ENCODE data around the gene ADCK2. TPM values are rescaled to one million over a fixed set of nuclear protein-coding genes. Genes with fewer than 3 reads are reported as not detected.
"Not testable (repeated sequence)": the region's sequence is repeated elsewhere in the genome, so short reads cannot be mapped to it uniquely, and the experiment has no call there.

The ADCK2 gene
- total RNA-seq, 1 donor from 2014 or later, result 16.0 TPM

- peak; percentile 24 for DNase-seq (ENCODE audit: low read depth)
These were observed 473 bp downstream of the ADCK2 start for GRCh38 chr7:140673063-140673773.

DNA sequence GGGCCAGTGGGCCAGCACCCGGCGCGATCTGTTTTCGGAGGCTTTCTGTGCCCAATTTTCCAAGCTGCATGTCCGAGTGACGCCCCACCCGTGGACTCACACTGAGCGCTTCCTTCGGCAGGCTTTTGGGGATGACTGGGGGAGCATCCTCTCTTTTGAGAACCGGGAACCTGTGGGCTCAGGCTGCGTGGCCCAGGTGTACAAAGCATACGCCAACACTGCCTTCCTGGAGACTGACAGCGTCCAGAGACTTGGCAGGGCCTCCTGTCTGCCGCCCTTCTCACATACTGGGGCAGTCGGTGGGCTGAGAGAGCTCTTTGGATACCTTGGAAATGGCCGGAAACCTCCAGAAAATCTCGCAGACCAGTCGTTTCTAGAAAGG, 1.0 kb downstream of the ADCK2 start:
- no peak for DNase-seq (ENCODE audit: low read depth)

- DNase-seq (ENCODE audit: low read depth), result no peak
These were observed 1.6 kb downstream of the ADCK2 start for GRCh38 chr7:140674356-140674800.

DNA sequence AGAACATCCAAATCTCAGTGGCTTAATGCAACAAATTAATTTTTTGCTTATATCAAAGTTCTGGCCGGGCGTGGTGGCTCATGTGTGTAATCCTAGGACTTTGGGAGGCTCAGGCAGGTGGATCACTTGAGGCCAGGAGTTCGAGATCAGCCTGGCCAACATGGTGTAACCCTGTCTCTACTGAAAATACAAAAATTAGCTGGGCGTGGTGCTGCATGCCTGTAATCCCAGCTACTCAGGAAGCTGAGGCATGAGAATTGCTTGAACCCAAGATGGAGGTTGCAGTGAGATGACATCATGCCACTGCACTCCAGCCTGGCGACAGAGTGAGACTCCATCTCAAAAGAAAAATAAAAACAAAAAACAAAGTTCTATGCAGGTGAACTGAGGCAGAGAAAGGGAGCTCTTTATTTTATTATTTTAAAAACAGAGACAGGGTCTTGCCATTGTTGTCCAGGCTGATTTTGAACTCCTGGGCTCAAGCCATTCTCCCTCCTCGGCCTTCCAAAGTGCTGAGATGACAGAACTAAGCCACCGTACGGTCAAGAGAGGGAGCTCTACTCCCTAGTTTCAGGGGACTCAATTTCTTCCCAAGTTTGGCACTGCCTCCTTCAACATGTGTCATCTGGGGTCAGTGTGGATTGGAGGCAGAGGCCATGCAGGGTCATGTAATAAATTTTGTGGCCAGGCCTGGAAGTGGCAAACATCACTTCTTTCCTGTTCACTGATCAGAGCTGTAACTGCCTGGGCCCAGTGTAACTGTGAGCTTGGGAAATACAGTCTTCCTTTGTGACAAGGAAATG, 2.4 kb downstream of the ADCK2 start:
- DNase-seq (ENCODE audit: low read depth), result peak; percentile 91

GRCh38 chr7:140675726-140676125, 3.0 kb downstream of the ADCK2 start:
- DNase-seq (ENCODE audit: low read depth), result no peak

GRCh38 chr7:140676306-140676705, 3.6 kb downstream of the ADCK2 start:
- DNase-seq (ENCODE audit: low read depth), result no peak

DNA sequence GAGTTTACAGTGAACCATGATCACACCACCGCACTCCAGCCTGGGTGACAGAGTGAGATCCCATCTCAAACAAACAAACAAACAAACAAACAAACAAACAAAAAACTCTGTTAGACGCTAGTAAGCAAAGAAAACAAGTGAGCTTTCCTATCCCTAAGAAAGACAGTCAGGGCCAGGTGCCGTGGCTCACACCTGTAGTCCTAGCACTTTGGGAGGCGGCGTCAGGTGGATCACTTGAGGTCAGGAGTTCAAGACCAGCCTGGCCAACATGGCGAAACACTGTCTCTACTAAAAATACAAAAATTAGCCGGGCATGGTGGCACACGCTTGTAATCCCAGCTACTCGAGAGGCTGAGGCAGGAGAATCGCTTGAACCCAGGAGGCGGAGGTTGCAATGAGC, 4.2 kb downstream of the ADCK2 start:
- not testable (repeated sequence) for DNase-seq (ENCODE audit: low read depth)

- no peak for DNase-seq (ENCODE audit: low read depth)
These were observed 4.8 kb downstream of the ADCK2 start for GRCh38 chr7:140677496-140677895.

DNA sequence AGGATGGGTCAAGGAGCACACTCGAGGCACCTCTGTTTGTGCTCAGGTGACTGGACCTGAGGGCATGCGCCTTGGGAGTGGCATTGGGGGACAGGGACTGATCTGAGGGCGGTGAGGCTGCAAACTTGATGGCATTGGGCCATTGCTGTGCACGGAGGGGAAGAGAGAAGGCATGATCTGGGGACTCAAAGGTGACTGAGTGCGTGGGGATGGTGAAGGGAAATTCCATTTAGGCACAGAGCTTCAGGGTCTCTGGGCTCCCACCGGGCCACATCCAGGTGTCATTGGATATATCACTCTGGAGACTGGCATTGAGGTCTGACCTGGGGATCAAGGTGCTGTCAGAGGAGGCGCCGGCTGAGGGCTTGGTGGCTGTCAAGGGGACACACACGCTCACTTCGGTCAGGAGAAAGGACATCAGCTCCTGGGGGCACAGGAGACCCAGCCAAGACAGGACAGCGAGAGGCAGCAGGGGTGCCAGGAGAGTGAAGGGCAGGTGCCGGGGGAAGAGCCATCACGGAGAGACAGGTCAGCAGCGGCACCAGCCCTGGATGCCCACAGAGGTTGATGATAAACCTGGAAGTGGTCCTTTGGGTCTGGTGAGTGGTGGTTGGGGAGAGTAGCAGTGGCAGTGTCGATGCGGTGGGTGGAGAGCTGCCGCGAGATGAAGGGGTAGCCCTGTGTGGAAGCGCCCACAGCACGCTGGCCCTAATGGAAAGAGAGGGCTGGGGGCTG, 5.5 kb downstream of the ADCK2 start:
- DNase-seq (ENCODE audit: low read depth), result no peak

DNA sequence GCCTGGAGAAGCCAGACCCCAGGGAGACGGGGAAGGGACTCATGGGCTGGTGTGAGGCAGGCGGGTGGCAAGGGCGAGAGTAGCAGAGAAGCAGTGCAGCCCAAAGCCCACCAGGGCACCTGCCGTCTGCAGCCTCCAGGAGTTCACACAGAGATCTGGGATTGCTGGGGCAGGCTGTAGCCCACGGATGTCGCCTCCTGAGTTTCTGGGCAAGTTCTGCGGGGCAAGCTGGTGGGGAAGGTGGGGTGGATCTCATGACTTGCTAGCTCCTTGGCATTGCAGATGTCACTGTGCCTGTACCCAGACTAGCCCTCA, 6.0 kb downstream of the ADCK2 start:
- DNase-seq (ENCODE audit: low read depth), result no peak

- no peak for DNase-seq (ENCODE audit: low read depth)
These were observed 6.4 kb downstream of the ADCK2 start for GRCh38 chr7:140679186-140679585.

DNA sequence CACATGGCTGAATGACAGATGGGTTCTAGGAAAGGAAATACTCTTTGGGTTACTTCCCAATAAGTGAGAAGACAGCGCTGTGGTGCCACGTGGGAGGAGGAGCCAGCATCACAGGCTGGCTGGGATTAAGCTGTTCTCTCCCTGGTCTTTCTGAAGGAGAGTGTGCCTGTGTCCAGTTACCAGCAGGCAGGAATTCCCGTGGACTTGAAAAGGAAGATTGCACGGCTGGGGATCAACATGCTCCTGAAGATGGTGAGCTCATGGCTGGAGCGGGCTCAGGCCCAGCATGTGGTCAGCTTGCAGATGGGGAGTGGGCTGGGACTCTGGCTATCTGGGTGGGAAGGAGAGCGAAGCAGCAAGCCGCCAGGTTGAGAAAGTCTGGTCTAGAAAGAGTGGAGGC, 8.1 kb downstream of the ADCK2 start:
- DNase-seq (ENCODE audit: low read depth), result no peak

DNA sequence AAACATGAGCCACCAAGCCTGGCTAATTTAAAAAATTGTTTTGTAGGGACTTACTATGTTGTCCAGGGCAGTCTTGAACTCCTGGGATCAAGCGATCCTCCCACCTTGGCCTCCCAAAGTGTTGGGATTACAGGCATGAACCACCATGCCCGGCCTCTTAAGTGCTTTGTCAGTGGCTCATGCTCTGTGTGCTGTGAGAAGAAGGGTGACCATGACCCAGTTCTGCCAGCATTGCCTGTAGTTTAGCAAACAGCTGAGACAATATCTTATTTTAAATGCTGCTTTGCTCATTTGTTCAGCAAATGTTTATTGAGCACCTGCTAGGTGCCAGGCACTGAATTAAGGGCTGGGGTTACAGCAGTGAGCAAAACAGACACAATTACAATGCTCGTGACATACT, 9.0 kb downstream of the ADCK2 start:
- DNase-seq (ENCODE audit: low read depth), result peak; percentile 17

DNA sequence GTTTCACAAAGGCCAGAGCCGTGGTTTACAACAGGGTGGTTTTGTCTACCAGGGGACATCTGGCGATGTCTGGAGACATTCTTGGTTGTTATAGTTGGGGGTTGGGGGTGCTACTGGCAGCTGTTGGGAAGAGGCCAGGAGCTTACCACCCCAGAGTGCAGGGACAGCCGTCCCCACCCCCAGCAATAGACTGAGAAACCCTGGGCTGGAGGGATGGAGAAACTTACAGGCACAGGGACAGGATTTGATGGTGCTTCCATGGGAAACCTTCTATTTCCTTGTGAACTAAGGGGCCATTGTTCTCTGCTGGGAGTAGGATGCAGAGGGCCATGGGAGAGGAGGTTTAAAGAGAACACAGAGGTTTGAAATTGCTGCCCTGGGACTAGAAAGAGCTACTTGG, 10.9 kb downstream of the ADCK2 start:
- DNase-seq (ENCODE audit: low read depth), result peak; percentile 82

DNA sequence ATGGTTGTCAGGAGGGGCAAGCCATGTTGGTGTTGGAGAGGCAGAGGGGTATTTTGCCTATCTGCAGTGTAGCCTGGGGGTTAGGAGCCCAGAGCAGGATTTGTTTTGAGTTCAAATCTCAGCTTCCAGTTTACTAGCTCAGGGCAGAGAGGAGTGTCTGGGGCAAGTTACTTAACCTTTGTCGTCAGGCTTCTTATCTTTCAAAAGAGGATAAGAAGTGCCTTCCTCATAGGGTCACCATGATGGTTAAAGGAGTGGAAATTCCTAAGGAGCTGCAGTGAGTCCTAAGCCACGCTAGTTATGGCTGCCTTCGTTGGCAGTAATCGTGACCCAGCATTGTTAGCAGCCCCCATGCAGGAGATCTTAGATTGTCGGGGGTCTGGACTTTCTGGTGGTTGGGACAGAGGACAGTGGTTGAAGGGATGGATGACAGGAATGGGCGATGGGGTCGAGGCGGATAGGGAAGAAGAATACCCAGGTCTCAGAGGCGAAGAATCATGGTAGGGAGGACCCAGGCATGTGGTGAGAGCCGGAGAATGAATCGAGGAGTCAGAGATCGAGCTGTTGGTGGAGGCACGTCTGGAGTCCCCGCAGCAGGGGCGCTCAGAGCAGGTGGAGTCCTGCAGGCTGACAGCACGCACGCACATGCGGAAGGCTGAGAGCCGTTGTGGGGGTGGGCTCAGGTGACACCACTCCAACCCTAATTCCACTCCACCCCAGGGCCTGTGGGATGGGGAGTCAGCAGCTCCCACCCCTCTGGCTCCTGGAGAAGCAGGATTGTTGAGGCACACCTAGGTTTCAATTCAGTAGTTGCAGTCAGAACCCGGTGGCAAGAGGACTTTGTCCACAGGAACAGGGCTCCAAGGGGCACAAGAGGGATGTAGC, 11.6 kb downstream of the ADCK2 start:
- DNase-seq (ENCODE audit: low read depth), result no peak

DNA sequence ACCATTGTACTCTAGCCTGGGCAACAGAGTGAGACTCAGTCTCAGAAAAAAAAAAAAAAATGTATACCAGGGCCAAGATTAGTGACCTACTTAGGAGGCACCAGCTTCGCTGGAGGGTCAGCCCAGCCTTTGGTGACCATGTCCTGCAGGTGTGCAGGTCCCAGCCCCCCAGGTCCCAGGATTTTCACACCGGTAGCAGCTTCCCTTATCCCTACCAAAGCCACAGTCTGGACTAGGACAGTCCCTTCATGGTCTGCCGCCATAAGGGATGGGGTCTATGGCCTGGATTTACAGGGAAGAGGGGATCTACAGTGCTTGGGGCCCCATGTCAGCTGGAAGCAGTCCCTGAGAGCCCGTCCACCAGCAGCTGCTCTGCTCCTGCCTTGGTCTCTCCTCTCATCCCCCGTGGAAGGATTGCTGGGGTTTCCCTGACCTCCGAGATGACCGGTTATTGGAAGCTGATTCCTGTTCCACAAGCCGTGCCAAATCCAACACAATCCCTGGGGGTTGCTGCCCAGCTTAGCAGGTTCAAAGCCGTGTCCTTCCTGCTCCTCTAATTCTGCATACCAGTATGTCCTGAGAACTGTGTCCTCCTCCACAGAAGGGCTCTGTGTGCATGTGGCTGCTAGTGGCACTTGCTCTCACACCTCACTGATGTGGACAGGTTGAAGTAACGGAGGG, 12.8 kb downstream of the ADCK2 start:
- DNase-seq (ENCODE audit: low read depth), result no peak

GRCh38 chr7:140686921-140687320, 14.2 kb downstream of the ADCK2 start:
- no peak for DNase-seq (ENCODE audit: low read depth)

GRCh38 chr7:140688341-140688740, 15.6 kb downstream of the ADCK2 start:
- no peak for DNase-seq (ENCODE audit: low read depth)

DNA sequence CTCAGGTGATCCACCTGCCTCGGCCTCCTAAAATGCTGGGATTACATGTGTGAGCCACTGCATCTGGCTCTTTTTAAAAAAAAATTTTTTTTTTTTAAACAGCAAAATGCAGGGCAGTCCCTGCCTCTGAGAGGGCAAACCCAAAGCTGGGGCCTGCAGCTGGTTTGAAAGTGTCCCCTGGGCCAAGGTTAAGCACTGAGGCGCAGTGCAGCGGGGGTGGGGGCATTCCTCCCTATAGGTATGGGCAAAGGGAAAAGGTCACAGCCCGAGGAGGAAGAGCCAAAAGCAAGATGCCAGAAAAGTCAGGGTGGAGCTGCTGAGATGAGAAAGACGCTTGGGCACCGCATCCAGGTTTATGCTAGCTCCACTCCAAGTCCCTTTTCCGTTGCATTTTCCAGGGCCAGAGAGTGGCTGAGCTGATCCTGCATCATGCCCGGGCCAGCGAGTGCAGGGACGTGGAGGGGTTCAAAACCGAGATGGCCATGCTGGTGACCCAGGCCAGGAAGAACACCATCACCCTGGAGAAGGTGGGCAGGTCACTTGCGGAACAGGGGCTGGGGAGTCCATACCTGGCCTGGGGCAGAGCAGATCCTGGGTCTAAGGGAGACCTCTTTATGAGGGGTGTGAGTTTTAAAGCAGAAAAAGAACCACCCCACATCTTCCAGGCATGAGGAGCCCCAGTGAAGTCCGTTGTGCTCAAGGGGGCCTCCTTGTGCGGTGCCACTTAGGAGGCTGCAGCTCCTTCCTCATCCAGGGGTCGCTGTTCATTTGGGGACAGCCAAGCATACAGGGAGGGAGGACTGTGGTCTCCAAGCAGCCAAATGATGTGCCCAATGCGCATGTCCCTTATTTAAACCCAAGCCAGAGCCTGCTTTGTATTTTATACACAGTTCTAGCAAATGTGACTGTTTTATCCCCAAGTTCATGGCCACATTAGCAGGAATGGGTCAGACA, 16.7 kb downstream of the ADCK2 start:
- DNase-seq (ENCODE audit: low read depth), result no peak
